ENCODE data around the gene NCAPD2. TPM values are rescaled to one million over a fixed set of nuclear protein-coding genes. Genes with fewer than 3 reads are reported as not detected.
"Not testable (repeated sequence)": the region's sequence is repeated elsewhere in the genome, so short reads cannot be mapped to it uniquely, and the experiment has no call there.

Gene NCAPD2
- total and polyA plus RNA-seq, 8 donors = 5.6 to 16.2 (median 8.5) TPM

- H3K27me3 ChIP-seq = no peaks in the 10 kb centered on the region
- no peak for TF ChIP-seq CTCF (IDR thresholded peaks at IDR 0.05)
- no peak overlapping the region for H3K27ac ChIP-seq
- FAIRE-seq = no peak
- DNase-seq = no peak
- H3K4me1 ChIP-seq = peaks cover 0 to 6% (median 0%) of the 10 kb centered on the region in 3 donors
- H3K36me3 ChIP-seq = peaks cover 0 to 39% (median 2%) of the 10 kb centered on the region in 3 donors
- intact Hi-C loops (cut with DNase I) = loop anchor here in 1 of 3 donors (5.0 kb wide), 1 partner anchor 37 kb away; no protein-coding TSS in a partner anchor
- ATAC-seq = no peak
- no peaks in the 10 kb centered on the region for H3K9me3 ChIP-seq
- 88 to 89% methylated on average over 8 of the region's 8 CpGs for WGBS, 2 donors
- H3K4me3 ChIP-seq = no peak overlapping the region
Observed at GRCh38 chr12:6464531-6464930, 29.4 kb upstream of the NCAPD2 start.

- Histone ChIP-seq H3K9me3 (no peaks in the 10 kb centered on the region), H3K27ac (no peak overlapping the region), H3K4me1 (peaks cover 0 to 10% (median 0%) of the 10 kb centered on the region in 3 donors), H3K4me3 (no peak overlapping the region), H3K27me3 (no peaks in the 10 kb centered on the region), H3K36me3 (peaks cover 0 to 29% (median 0%) of the 10 kb centered on the region in 3 donors)
- intact Hi-C loops (cut with DNase I) = no loop called here
- DNase-seq (peak in 2 of 6 donors; percentile 43 to 64), FAIRE-seq (no peak), ATAC-seq (peak in 3 of 4 donors; percentile 60 to 72 (median 68))
- WGBS, 2 donors = 39 to 41% methylated on average over 6 of the region's 6 CpGs
- TF ChIP-seq CTCF (IDR thresholded peaks at IDR 0.05) = peak; percentile 52 to 65 (median 60)
Observed at GRCh38 chr12:6465467-6466183, 28.3 kb upstream of the NCAPD2 start.

DNA sequence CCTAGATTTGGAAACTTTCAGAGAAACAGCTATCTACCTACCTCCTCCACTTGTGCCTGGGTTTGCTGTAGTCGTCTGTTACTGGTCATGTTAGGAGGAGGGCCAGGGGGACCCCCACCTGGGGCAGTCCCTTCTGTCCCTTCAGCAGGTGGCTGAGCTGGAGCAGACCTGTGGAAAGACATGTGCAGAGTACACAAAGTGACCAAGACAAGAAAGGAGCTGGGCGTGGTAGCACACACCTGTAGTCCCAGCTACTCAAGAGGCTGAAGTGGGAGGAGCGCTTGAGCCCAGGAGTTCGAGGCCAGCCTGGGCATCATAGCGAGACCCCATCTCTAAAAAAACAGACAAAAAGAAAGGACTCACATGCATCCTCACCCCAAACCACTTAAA is 27.7 kb upstream of the NCAPD2 start:
- intact Hi-C loops (cut with DNase I) = no loop called here
- FAIRE-seq = no peak
- no peak overlapping the region for H3K27ac ChIP-seq
- no peaks in the 10 kb centered on the region for H3K27me3 ChIP-seq
- H3K36me3 ChIP-seq = peaks cover 0 to 27% (median 0%) of the 10 kb centered on the region in 3 donors
- 88 to 92% methylated on average over 5 of the region's 5 CpGs for WGBS, 2 donors
- no peaks in the 10 kb centered on the region for H3K9me3 ChIP-seq
- TF ChIP-seq CTCF (IDR thresholded peaks at IDR 0.05) = no peak
- no peak overlapping the region for H3K4me3 ChIP-seq
- no peak for ATAC-seq
- no peak for DNase-seq
- peaks cover 0 to 10% (median 0%) of the 10 kb centered on the region in 3 donors for H3K4me1 ChIP-seq

DNA sequence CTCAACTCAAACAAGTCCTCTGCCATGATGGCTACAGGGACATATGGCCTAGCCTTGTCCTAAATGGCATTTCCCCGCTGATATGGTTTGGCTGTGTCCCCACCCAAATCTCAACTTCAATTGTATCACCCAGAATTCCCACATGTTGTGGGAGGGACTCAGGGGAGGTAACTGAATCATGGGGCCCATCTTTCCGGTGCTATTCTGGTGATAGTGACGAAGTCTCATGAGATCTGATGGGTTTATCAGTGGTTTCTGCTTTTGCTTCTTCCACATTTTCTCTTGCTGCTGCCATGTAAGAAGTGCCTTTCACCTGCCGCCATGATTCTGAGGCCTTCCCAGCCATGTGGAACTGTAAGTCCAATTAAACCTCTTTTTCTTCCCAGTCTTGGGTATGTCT is 27.2 kb upstream of the NCAPD2 start:
- H3K36me3 ChIP-seq = peaks cover 0 to 27% (median 0%) of the 10 kb centered on the region in 3 donors
- DNase-seq; FAIRE-seq; ATAC-seq; H3K27me3 ChIP-seq; H3K27ac ChIP-seq; intact Hi-C loops (cut with DNase I); H3K4me3 ChIP-seq; H3K4me1 ChIP-seq; H3K9me3 ChIP-seq: not testable (repeated sequence)
- WGBS, 2 donors = 93 to 96% methylated on average over 4 of the region's 4 CpGs

- ATAC-seq; H3K4me3 ChIP-seq; intact Hi-C loops (cut with DNase I); DNase-seq; H3K4me1 ChIP-seq; H3K27me3 ChIP-seq; H3K9me3 ChIP-seq; FAIRE-seq; H3K27ac ChIP-seq: not testable (repeated sequence)
- H3K36me3 ChIP-seq = peaks cover 0 to 18% (median 0%) of the 10 kb centered on the region in 3 donors
- 92 to 96% methylated on average over 9 of the region's 9 CpGs for WGBS, 2 donors
Observed at GRCh38 chr12:6467571-6468282, 26.2 kb upstream of the NCAPD2 start.

DNA sequence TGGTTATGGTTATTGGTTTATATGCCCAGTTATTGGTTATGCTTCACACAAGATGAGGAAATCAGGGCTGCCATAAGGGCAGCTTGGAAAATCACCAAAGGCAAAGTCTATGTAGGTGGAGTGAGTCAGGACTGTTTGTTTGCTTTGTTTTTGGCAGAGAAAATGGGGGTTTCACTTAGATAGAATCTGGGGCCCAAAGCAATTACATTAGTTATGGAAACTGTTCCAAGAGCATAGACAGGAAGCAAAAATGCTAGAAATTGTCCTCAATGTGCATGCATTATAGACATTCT is 25.7 kb upstream of the NCAPD2 start:
- no peaks in the 10 kb centered on the region for H3K9me3 ChIP-seq
- H3K27ac ChIP-seq = no peak overlapping the region
- H3K36me3 ChIP-seq = peaks cover 0 to 15% (median 0%) of the 10 kb centered on the region in 3 donors
- no peak for TF ChIP-seq CTCF (IDR thresholded peaks at IDR 0.05)
- no peak for DNase-seq
- no peak for FAIRE-seq
- intact Hi-C loops (cut with DNase I) = no loop called here
- no peak overlapping the region for H3K4me3 ChIP-seq
- no peaks in the 10 kb centered on the region for H3K27me3 ChIP-seq
- ATAC-seq = no peak
- peaks cover 0 to 10% (median 0%) of the 10 kb centered on the region in 3 donors for H3K4me1 ChIP-seq
